Esophagus muscularis mucosa (tissue), 3 donors: ENCODE results near the gene FGF10.

ENCODE experiments used
- POLR2A ChIP-seq: fragments of 450-650 bp; IDR thresholded peaks from one replicate; pipeline ENCODE4 v1.6.1; 2017; ENCODE audit warnings: antibody characterized with exemption, moderate library complexity, mild to moderate bottlenecking, low read depth
- POLR2AphosphoS5 ChIP-seq, 2 donors: sonication (generic); formaldehyde crosslinking; IDR thresholded peaks; one replicate each; pipeline ENCODE4 v1.6.1; 2017; ENCODE audit warnings: antibody characterized with exemption in 2 of 2
- TF ChIP-seq, protein P1 (sequence below), 3 experiments: fragments of 200-600 bp in 2 of 3; fragments of 450-650 bp in 1 of 3; sonication (generic) in 2 of 3; IDR thresholded peaks; one replicate each; pipeline ENCODE4 v1.5.1; 2017 to 2019; ENCODE audit warnings: antibody characterized with exemption in 3 of 3, mild to moderate bottlenecking in 2 of 3, moderate library complexity in 1 of 3

DNA sequence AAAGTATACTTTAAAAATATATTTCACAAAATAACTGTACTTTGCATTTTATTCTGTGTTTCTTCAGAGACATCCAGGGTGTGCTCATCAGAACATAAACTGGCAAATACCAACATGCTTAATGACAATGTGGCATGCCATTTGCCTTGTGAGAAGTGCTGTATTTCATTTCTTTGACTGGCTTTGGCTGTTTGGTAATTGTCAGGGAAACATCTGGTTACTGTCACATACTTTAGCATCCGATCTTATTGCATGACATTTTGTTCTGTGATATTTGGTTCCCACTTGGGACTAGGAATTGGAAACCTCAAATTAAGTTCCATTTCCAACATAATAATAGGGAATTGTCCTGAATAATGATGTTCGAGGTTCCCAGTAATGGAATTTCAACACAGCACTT is 96.5 kb downstream of the FGF10 start:
- TF ChIP-seq, protein P1, sequence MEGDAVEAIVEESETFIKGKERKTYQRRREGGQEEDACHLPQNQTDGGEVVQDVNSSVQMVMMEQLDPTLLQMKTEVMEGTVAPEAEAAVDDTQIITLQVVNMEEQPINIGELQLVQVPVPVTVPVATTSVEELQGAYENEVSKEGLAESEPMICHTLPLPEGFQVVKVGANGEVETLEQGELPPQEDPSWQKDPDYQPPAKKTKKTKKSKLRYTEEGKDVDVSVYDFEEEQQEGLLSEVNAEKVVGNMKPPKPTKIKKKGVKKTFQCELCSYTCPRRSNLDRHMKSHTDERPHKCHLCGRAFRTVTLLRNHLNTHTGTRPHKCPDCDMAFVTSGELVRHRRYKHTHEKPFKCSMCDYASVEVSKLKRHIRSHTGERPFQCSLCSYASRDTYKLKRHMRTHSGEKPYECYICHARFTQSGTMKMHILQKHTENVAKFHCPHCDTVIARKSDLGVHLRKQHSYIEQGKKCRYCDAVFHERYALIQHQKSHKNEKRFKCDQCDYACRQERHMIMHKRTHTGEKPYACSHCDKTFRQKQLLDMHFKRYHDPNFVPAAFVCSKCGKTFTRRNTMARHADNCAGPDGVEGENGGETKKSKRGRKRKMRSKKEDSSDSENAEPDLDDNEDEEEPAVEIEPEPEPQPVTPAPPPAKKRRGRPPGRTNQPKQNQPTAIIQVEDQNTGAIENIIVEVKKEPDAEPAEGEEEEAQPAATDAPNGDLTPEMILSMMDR (IDR thresholded peaks at IDR 0.05) = no peak
- no peak for TF ChIP-seq POLR2AphosphoS5 (IDR thresholded peaks at IDR 0.05)
- TF ChIP-seq POLR2A = no peak
